Measurements from ENCODE around the gene DYNC2LI1. TPM values are rescaled to one million over a fixed set of nuclear protein-coding genes. Genes with fewer than 3 reads are reported as not detected.

The DYNC2LI1 gene
- polyA plus RNA-seq, 2 of the 4 experiments (the other 2 are of a cell fraction): 22.2 to 44.3 TPM

GRCh38 chr2:43852196-43852730, 78.4 kb downstream of the DYNC2LI1 start:
- no peak for TF ChIP-seq NPAS2 (CRISPR knock-in tag; IDR thresholded peaks at IDR 0.05; ENCODE audit: borderline replicate concordance)
- no peak for TF ChIP-seq HOXA7 (CRISPR knock-in tag; IDR thresholded peaks at IDR 0.05)
- no peak for TF ChIP-seq MYC (IDR thresholded peaks at IDR 0.05; ENCODE audit: borderline replicate concordance, low read length)

DNA sequence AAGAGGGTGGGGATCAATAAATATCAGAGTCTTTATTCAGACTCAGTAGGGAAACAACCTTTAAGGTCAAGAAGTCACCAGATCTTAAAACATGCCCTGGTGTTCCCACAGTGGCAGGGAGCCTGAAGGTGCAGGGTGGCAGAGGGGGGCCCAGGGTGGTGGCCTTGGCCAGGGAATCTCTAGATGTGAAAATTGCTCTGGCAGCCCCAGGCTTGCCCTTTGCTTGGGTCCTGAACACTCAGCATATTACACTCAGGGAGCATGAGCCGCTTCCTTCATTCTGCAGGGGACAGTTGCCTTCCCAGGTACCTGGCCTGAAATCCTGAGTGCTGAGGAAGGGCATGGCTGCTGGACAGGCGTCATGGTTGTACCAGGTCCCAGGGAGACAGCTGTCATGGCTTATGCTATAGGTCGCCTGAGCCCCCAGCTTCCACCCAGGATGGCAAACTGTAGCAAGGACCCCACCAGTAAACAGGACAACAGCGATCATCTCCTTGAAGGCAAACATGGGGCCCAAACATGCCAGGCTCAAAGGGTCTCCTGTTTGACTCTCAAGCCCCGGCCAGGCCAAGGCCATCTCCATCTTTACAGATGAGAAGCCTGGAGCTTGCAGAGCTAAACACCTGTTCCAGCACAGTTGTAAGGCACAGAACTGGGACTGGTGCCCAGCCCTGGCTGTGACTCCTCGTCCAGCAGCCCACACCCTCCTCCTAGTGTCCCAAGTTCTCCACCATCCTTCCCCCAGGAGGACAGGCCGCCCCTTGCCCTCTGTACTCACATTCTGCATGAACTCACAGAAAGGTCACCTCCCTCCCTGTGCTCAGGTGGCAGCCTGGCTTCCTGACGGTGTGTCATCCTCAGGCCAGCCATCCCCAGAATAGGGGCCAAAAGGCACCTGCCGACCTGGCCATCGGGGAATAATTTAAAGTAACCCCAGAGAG, 79.6 kb downstream of the DYNC2LI1 start:
- FAIRE-seq: no peak
- whole genome bisulfite sequencing (ENCODE audit: missing lambda C conversion rate): 45% methylated on average over 10 of the region's 10 CpGs
- Histone ChIP-seq H3K4me3 (no peak overlapping the region), H3K9me3 (no peaks in the 10 kb centered on the region), H3K27ac (no peak overlapping the region), H3K4me2 (no peak overlapping the region), H3K4me1 (peaks cover under 1% of the 10 kb centered on the region; the same call in 1 of the 3 replicates)
- POLR2A ChIA-PET: no interaction called here
- no peak for DNase-seq (ENCODE audit: low read depth in 1 of 2, low spot score in 1 of 2)
- CTCF ChIA-PET: interaction anchor here (1.5 to 1.6 kb wide), 2 partner anchors 9 to 245 kb away, joined by 3 to 4 read pairs; no protein-coding TSS in a partner anchor
- no peak; a peak in 1 of 6 replicates for ATAC-seq
- TF ChIP-seq, protein P1, sequence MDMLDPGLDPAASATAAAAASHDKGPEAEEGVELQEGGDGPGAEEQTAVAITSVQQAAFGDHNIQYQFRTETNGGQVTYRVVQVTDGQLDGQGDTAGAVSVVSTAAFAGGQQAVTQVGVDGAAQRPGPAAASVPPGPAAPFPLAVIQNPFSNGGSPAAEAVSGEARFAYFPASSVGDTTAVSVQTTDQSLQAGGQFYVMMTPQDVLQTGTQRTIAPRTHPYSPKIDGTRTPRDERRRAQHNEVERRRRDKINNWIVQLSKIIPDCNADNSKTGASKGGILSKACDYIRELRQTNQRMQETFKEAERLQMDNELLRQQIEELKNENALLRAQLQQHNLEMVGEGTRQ (IDR thresholded peaks at IDR 0.05): no peak
- no peak for TF ChIP-seq ELK1 (IDR thresholded peaks at IDR 0.05; ENCODE audit: low read depth, low read length)
- TF ChIP-seq HOXB5 (CRISPR knock-in tag; IDR thresholded peaks at IDR 0.05): no peak
- no peak for TF ChIP-seq POLR2AphosphoS2 (conservative IDR thresholded peaks at IDR 0.05; ENCODE audit: low read length)
- TF ChIP-seq CBX2 (IDR thresholded peaks at IDR 0.05; ENCODE audit: borderline replicate concordance, low read depth): no peak
- no peak for TF ChIP-seq ZSCAN20 (CRISPR knock-in tag; IDR thresholded peaks at IDR 0.05)
- TF ChIP-seq CEBPB (IDR thresholded peaks at IDR 0.05): no peak
- TF ChIP-seq SMC3 (IDR thresholded peaks at IDR 0.05): no peak
- no peak for TF ChIP-seq KDM1A (IDR thresholded peaks at IDR 0.05; ENCODE audit: low read depth)
- TF ChIP-seq NPAS2 (CRISPR knock-in tag; IDR thresholded peaks at IDR 0.05; ENCODE audit: borderline replicate concordance): no peak
- TF ChIP-seq EP300 (IDR thresholded peaks at IDR 0.05): no peak
- TF ChIP-seq ZFP36 (IDR thresholded peaks at IDR 0.05; ENCODE audit: borderline replicate concordance, partially characterized antibody): no peak
- no peak for TF ChIP-seq MAX (IDR thresholded peaks at IDR 0.05)
- TF ChIP-seq EHMT2 (IDR thresholded peaks at IDR 0.05; ENCODE audit: low read depth): no peak
- no peak for TF ChIP-seq HDAC2 (IDR thresholded peaks at IDR 0.05)
- TF ChIP-seq MAZ (IDR thresholded peaks at IDR 0.05; ENCODE audit: borderline replicate concordance, low read depth, low read length): no peak
- TF ChIP-seq CHD4 (IDR thresholded peaks at IDR 0.05; ENCODE audit: borderline replicate concordance): no peak

More at GRCh38 chr2:43852196-43852730, 78.4 kb downstream of the DYNC2LI1 start:
- FAIRE-seq (no peak), DNase-seq (ENCODE audit: low read depth in 1 of 2, low spot score in 1 of 2) (no peak), ATAC-seq (no peak)
- H3K4me3 ChIP-seq: no peak overlapping the region
- H3K9me3 ChIP-seq: no peaks in the 10 kb centered on the region
- no peak overlapping the region for H3K4me2 ChIP-seq
- CTCF ChIA-PET: interaction anchor here (0.7 to 1.9 kb wide), 3 partner anchors 26 to 244 kb away, joined by 3 to 9 read pairs (median 3); no protein-coding TSS in a partner anchor
- peaks cover 8% of the 10 kb centered on the region; the same call in 1 of the 3 replicates for H3K4me1 ChIP-seq
- POLR2A ChIA-PET: no interaction called here
- WGBS (ENCODE audit: missing lambda C conversion rate): 85% methylated on average over 21 of the region's 21 CpGs
- no peak overlapping the region for H3K27ac ChIP-seq

DNA sequence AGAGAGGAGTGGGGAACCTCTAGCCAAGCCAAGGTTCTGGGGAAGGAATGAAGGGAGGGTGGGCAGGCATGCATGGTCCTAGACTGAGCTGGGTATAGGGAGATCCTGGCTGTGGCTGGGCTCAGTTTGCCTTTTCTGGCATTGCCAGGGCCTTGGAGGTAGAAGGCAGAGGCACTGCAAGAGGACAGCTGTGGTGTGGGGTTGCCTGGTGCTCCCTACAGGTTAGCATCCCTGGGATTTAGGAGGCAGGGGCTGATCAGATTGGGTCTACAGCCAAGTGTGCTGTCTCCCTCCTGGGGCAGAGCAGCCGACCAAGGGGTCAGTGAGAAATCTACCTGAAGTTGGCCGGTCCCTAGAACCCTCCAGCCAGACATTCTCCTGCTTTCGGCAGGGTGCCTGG, 80.8 kb downstream of the DYNC2LI1 start:
- ChIA-PET CTCF (no interaction called here), POLR2A (no interaction called here)
- TF ChIP-seq, protein P2, sequence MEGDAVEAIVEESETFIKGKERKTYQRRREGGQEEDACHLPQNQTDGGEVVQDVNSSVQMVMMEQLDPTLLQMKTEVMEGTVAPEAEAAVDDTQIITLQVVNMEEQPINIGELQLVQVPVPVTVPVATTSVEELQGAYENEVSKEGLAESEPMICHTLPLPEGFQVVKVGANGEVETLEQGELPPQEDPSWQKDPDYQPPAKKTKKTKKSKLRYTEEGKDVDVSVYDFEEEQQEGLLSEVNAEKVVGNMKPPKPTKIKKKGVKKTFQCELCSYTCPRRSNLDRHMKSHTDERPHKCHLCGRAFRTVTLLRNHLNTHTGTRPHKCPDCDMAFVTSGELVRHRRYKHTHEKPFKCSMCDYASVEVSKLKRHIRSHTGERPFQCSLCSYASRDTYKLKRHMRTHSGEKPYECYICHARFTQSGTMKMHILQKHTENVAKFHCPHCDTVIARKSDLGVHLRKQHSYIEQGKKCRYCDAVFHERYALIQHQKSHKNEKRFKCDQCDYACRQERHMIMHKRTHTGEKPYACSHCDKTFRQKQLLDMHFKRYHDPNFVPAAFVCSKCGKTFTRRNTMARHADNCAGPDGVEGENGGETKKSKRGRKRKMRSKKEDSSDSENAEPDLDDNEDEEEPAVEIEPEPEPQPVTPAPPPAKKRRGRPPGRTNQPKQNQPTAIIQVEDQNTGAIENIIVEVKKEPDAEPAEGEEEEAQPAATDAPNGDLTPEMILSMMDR (IDR thresholded peaks at IDR 0.05): no peak
- TF ChIP-seq HES2 (IDR thresholded peaks at IDR 0.05) (no peak), CBX2 (IDR thresholded peaks at IDR 0.05; ENCODE audit: borderline replicate concordance, low read depth) (no peak), NR3C1 (IDR thresholded peaks at IDR 0.05) (no peak), ZSCAN20 (CRISPR knock-in tag; IDR thresholded peaks at IDR 0.05) (no peak), RCOR1 (IDR thresholded peaks at IDR 0.05; ENCODE audit: low read depth, low read length) (no peak), JUN (IDR thresholded peaks at IDR 0.05) (no peak)
- DNase-seq (ENCODE audit: low read depth in 1 of 2, low spot score in 1 of 2): no peak
- H3K4me2 ChIP-seq: no peak overlapping the region
- no peak; a peak in 1 of 6 replicates for ATAC-seq
- H3K4me3 ChIP-seq: no peak overlapping the region
- no peak overlapping the region for H3K27ac ChIP-seq
- WGBS (ENCODE audit: missing lambda C conversion rate): 39% methylated on average over 3 of the region's 3 CpGs
- no peaks in the 10 kb centered on the region for H3K4me1 ChIP-seq
- no peaks in the 10 kb centered on the region for H3K9me3 ChIP-seq
- FAIRE-seq: no peak

Data from A549 (cell line).